ENCODE data around the gene IP6K3. TPM values are rescaled to one million over a fixed set of nuclear protein-coding genes. Genes with fewer than 3 reads are reported as not detected.

The IP6K3 gene
- total and polyA plus RNA-seq, 3 experiments from 2014 or later: not detected

GRCh38 chr6:33744001-33744848 is 2.5 kb downstream of the IP6K3 start:
- peaks cover 4 to 5% (median 5%) of the 10 kb centered on the region in 3 donors for H3K4me1 Mint-ChIP-seq
- no peak overlapping the region for H3K27ac Mint-ChIP-seq
- Histone ChIP-seq H3K9me3 (ENCODE audit: low read length) (no peaks in the 10 kb centered on the region), H3K27ac (ENCODE audit: low read depth, low read length) (no peak overlapping the region), H3K4me1 (ENCODE audit: insufficient read depth, low read length) (no peaks in the 10 kb centered on the region), H3K27me3 (ENCODE audit: insufficient read depth, low read length, poor library complexity, severe bottlenecking) (peaks cover 4% of the 10 kb centered on the region), H3K36me3 (ENCODE audit: insufficient read depth, low read length) (no peaks in the 10 kb centered on the region), H3K4me3 (ENCODE audit: low read length) (no peak overlapping the region)
- peaks cover 12 to 20% of the 10 kb centered on the region in 2 donors for H3K27me3 Mint-ChIP-seq
- H3K9me3 Mint-ChIP-seq: no peaks in the 10 kb centered on the region
- ChIA-PET POLR2A (interaction anchor here (1.5 kb wide), 1 partner anchor 33 kb away, joined by 4 read pairs; the partner anchor contains the start of gene UQCC2), CTCF (interaction anchor here (0.6 to 3.4 kb wide), 28 partner anchors 14 to 705 kb away, joined by 3 to 21 read pairs (median 3); partner anchors contain the start of genes LEMD2 and UQCC2)
- no peak overlapping the region for H3K4me3 Mint-ChIP-seq
- DNase-seq: peak; percentile 55 to 78 (median 60)
- no peaks in the 10 kb centered on the region for H3K36me3 Mint-ChIP-seq

GRCh38 chr6:33742837-33743236 is 3.9 kb downstream of the IP6K3 start:
- no peaks in the 10 kb centered on the region for H3K9me3 ChIP-seq (ENCODE audit: low read length)
- no peak overlapping the region for H3K27ac ChIP-seq (ENCODE audit: low read depth, low read length)
- H3K36me3 Mint-ChIP-seq: no peaks in the 10 kb centered on the region
- ChIA-PET CTCF (interaction anchor here (1.3 to 3.4 kb wide), 7 partner anchors 28 to 416 kb away, joined by 3 to 21 read pairs (median 5); partner anchors contain the start of gene UQCC2), POLR2A (no interaction called here)
- no peak overlapping the region for H3K4me3 ChIP-seq (ENCODE audit: low read length)
- DNase-seq: no peak
- H3K4me1 ChIP-seq (ENCODE audit: insufficient read depth, low read length): no peaks in the 10 kb centered on the region
- H3K27me3 ChIP-seq (ENCODE audit: insufficient read depth, low read length, poor library complexity, severe bottlenecking): no peaks in the 10 kb centered on the region
- peaks cover 8 to 14% of the 10 kb centered on the region in 2 donors for H3K27me3 Mint-ChIP-seq
- no peaks in the 10 kb centered on the region for H3K9me3 Mint-ChIP-seq
- H3K36me3 ChIP-seq (ENCODE audit: insufficient read depth, low read length): no peaks in the 10 kb centered on the region
- H3K4me1 Mint-ChIP-seq: peaks cover 4 to 5% (median 5%) of the 10 kb centered on the region in 3 donors
- H3K4me3 Mint-ChIP-seq: no peak overlapping the region
- no peak overlapping the region for H3K27ac Mint-ChIP-seq

- Histone ChIP-seq H3K27ac (ENCODE audit: low read depth, low read length) (no peak overlapping the region), H3K27me3 (ENCODE audit: insufficient read depth, low read length, poor library complexity, severe bottlenecking) (no peaks in the 10 kb centered on the region), H3K4me3 (ENCODE audit: low read length) (no peak overlapping the region), H3K36me3 (ENCODE audit: insufficient read depth, low read length) (no peaks in the 10 kb centered on the region), H3K4me1 (ENCODE audit: insufficient read depth, low read length) (no peaks in the 10 kb centered on the region), H3K9me3 (ENCODE audit: low read length) (no peaks in the 10 kb centered on the region)
- no peak overlapping the region for H3K4me3 Mint-ChIP-seq
- no peaks in the 10 kb centered on the region for H3K36me3 Mint-ChIP-seq
- CTCF ChIA-PET: interaction anchor here (1.3 kb wide), 1 partner anchor 29 kb away, joined by 4 read pairs; no protein-coding TSS in a partner anchor
- H3K9me3 Mint-ChIP-seq: no peaks in the 10 kb centered on the region
- H3K27ac Mint-ChIP-seq: no peak overlapping the region
- peaks cover 4 to 5% (median 5%) of the 10 kb centered on the region in 3 donors for H3K4me1 Mint-ChIP-seq
- POLR2A ChIA-PET: no interaction called here
- no peak for DNase-seq
- H3K27me3 Mint-ChIP-seq: peaks cover 7 to 14% of the 10 kb centered on the region in 2 donors
These were observed 4.6 kb downstream of the IP6K3 start for GRCh38 chr6:33742092-33742491.

GRCh38 chr6:33740794-33741193 is 5.9 kb downstream of the IP6K3 start:
- Histone ChIP-seq H3K27me3 (ENCODE audit: insufficient read depth, low read length, poor library complexity, severe bottlenecking) (no peaks in the 10 kb centered on the region), H3K36me3 (ENCODE audit: insufficient read depth, low read length) (no peaks in the 10 kb centered on the region), H3K4me3 (ENCODE audit: low read length) (no peak overlapping the region), H3K9me3 (ENCODE audit: low read length) (no peaks in the 10 kb centered on the region), H3K27ac (ENCODE audit: low read depth, low read length) (no peak overlapping the region), H3K4me1 (ENCODE audit: insufficient read depth, low read length) (no peaks in the 10 kb centered on the region)
- ChIA-PET CTCF (no interaction called here), POLR2A (no interaction called here)
- DNase-seq: no peak
- H3K27ac Mint-ChIP-seq: no peak overlapping the region
- H3K27me3 Mint-ChIP-seq: peaks cover 6 to 14% of the 10 kb centered on the region in 2 donors
- no peaks in the 10 kb centered on the region for H3K36me3 Mint-ChIP-seq
- H3K9me3 Mint-ChIP-seq: no peaks in the 10 kb centered on the region
- H3K4me1 Mint-ChIP-seq: peaks cover 4 to 5% (median 5%) of the 10 kb centered on the region in 3 donors
- no peak overlapping the region for H3K4me3 Mint-ChIP-seq

- H3K4me1 Mint-ChIP-seq: peaks cover 4 to 5% (median 5%) of the 10 kb centered on the region in 3 donors
- H3K36me3 Mint-ChIP-seq: no peaks in the 10 kb centered on the region
- peaks cover 3 to 14% of the 10 kb centered on the region in 2 donors for H3K27me3 Mint-ChIP-seq
- H3K4me3 Mint-ChIP-seq: no peak overlapping the region
- H3K9me3 Mint-ChIP-seq: no peaks in the 10 kb centered on the region
- no peak for DNase-seq
- H3K9me3 ChIP-seq (ENCODE audit: low read length): no peaks in the 10 kb centered on the region
- H3K27ac ChIP-seq (ENCODE audit: low read depth, low read length): no peak overlapping the region
- no peaks in the 10 kb centered on the region for H3K36me3 ChIP-seq (ENCODE audit: insufficient read depth, low read length)
- no peak overlapping the region for H3K4me3 ChIP-seq (ENCODE audit: low read length)
- H3K4me1 ChIP-seq (ENCODE audit: insufficient read depth, low read length): no peaks in the 10 kb centered on the region
- POLR2A ChIA-PET: no interaction called here
- CTCF ChIA-PET: interaction anchor here (1.0 kb wide), 1 partner anchor 287 kb away, joined by 3 read pairs; no protein-coding TSS in a partner anchor
- H3K27ac Mint-ChIP-seq: no peak overlapping the region
- no peaks in the 10 kb centered on the region for H3K27me3 ChIP-seq (ENCODE audit: insufficient read depth, low read length, poor library complexity, severe bottlenecking)
These were observed 6.5 kb downstream of the IP6K3 start for GRCh38 chr6:33740204-33740608.

GRCh38 chr6:33739571-33739970 is 7.1 kb downstream of the IP6K3 start:
- no peak overlapping the region for H3K4me3 Mint-ChIP-seq
- CTCF ChIA-PET: interaction anchor here (1.0 kb wide), 1 partner anchor 288 kb away, joined by 3 read pairs; no protein-coding TSS in a partner anchor
- peak overlapping the region in 1 of 8 donors; percentile 17 for H3K27ac Mint-ChIP-seq
- POLR2A ChIA-PET: no interaction called here
- H3K4me3 ChIP-seq (ENCODE audit: low read length): no peak overlapping the region
- H3K27me3 ChIP-seq (ENCODE audit: insufficient read depth, low read length, poor library complexity, severe bottlenecking): no peaks in the 10 kb centered on the region
- H3K9me3 ChIP-seq (ENCODE audit: low read length): no peaks in the 10 kb centered on the region
- no peaks in the 10 kb centered on the region for H3K36me3 ChIP-seq (ENCODE audit: insufficient read depth, low read length)
- no peak overlapping the region for H3K27ac ChIP-seq (ENCODE audit: low read depth, low read length)
- H3K4me1 ChIP-seq (ENCODE audit: insufficient read depth, low read length): no peaks in the 10 kb centered on the region
- no peaks in the 10 kb centered on the region for H3K36me3 Mint-ChIP-seq
- no peaks in the 10 kb centered on the region for H3K9me3 Mint-ChIP-seq
- H3K27me3 Mint-ChIP-seq: peaks cover 3 to 14% of the 10 kb centered on the region in 2 donors
- peaks cover 4 to 5% (median 5%) of the 10 kb centered on the region in 3 donors for H3K4me1 Mint-ChIP-seq
- DNase-seq: no peak

- Mint-ChIP-seq H3K27ac (no peak overlapping the region), H3K4me1 (no peaks in the 10 kb centered on the region), H3K9me3 (no peaks in the 10 kb centered on the region), H3K36me3 (no peaks in the 10 kb centered on the region), H3K27me3 (peaks cover under 1 to 9% of the 10 kb centered on the region in 2 donors), H3K4me3 (no peak overlapping the region)
- Histone ChIP-seq H3K27ac (ENCODE audit: low read depth, low read length) (no peak overlapping the region), H3K9me3 (ENCODE audit: low read length) (no peaks in the 10 kb centered on the region), H3K4me1 (ENCODE audit: insufficient read depth, low read length) (no peaks in the 10 kb centered on the region), H3K36me3 (ENCODE audit: insufficient read depth, low read length) (no peaks in the 10 kb centered on the region), H3K4me3 (ENCODE audit: low read length) (no peak overlapping the region), H3K27me3 (ENCODE audit: insufficient read depth, low read length, poor library complexity, severe bottlenecking) (no peaks in the 10 kb centered on the region)
- DNase-seq: no peak
- CTCF ChIA-PET: no interaction called here
- POLR2A ChIA-PET: no interaction called here
These were observed 7.8 kb downstream of the IP6K3 start for GRCh38 chr6:33738879-33739278.

GRCh38 chr6:33738153-33738552 is 8.6 kb downstream of the IP6K3 start:
- ChIA-PET POLR2A (no interaction called here), CTCF (interaction anchor here (1.1 to 1.3 kb wide), 2 partner anchors 29 to 38 kb away, joined by 4 to 5 read pairs; no protein-coding TSS in a partner anchor)
- peaks cover under 1 to 9% of the 10 kb centered on the region in 2 donors for H3K27me3 Mint-ChIP-seq
- no peaks in the 10 kb centered on the region for H3K9me3 Mint-ChIP-seq
- H3K9me3 ChIP-seq (ENCODE audit: low read length): no peaks in the 10 kb centered on the region
- no peaks in the 10 kb centered on the region for H3K4me1 ChIP-seq (ENCODE audit: insufficient read depth, low read length)
- H3K4me1 Mint-ChIP-seq: no peaks in the 10 kb centered on the region
- no peak overlapping the region for H3K27ac Mint-ChIP-seq
- no peak overlapping the region for H3K4me3 Mint-ChIP-seq
- H3K36me3 Mint-ChIP-seq: no peaks in the 10 kb centered on the region
- no peak for DNase-seq
- no peak overlapping the region for H3K4me3 ChIP-seq (ENCODE audit: low read length)
- no peaks in the 10 kb centered on the region for H3K36me3 ChIP-seq (ENCODE audit: insufficient read depth, low read length)
- H3K27me3 ChIP-seq (ENCODE audit: insufficient read depth, low read length, poor library complexity, severe bottlenecking): no peaks in the 10 kb centered on the region
- H3K27ac ChIP-seq (ENCODE audit: low read depth, low read length): no peak overlapping the region
